Caco-2 (cell line): Measurements from ENCODE around the gene CDK10. TPM values are rescaled to one million over a fixed set of nuclear protein-coding genes. Genes with fewer than 3 reads are reported as not detected.

Experiments
- BruUV-seq: library from RNA; stranded (reverse); fragments of 400-500 nt; replicated peaks from 2 replicates; lab custom pipeline; 2021; lab: Mats Ljungman, UMichigan
- CTCF ChIA-PET: fragments of 300-600 bp; sonication (Branson Sonifier 250); formaldehyde crosslinking; loops from one replicate; lab custom pipeline; 2022; ENCODE audit warnings: antibody characterized with exemption; lab: Charles Lee
- POLR2A ChIA-PET: fragments of 300-600 bp; sonication (Branson Sonifier 250); formaldehyde crosslinking; loops from one replicate; lab custom pipeline; 2022; ENCODE audit warnings: antibody characterized with exemption; lab: Charles Lee
- DNase-seq, 2 experiments: peaks; one replicate each; pipeline versions ENCODE4 v3.0.0 to v3.0.0-alpha.2; 2020 to 2022
- H3K27me3 ChIP-seq: replicated peaks from 2 replicates; pipeline ENCODE4 v1.6.0; 2011; ENCODE audit warnings: low read length; ENCODE audit not compliant: control insufficient read depth, insufficient read depth
- H3K36me3 ChIP-seq: 2 replicates; pipeline ENCODE4 v1.5.1; 2011; ENCODE audit warnings: low read length; ENCODE audit not compliant: control insufficient read depth, insufficient read depth
- H3K4me1 ChIP-seq: fragments of 250-450 bp; sonication (Bioruptor Pico); 2 replicates; pipeline ENCODE4 v1.5.1; 2020; ENCODE audit warnings: mild to moderate bottlenecking
- H3K4me3 ChIP-seq: 2 replicates; pipeline ENCODE4 v1.5.1; 2011; ENCODE audit warnings: low read depth, mild to moderate bottlenecking, control low read depth, low read length
- H3K9me3 ChIP-seq: fragments of 250-450 bp; sonication (Bioruptor Pico); 2 replicates; pipeline ENCODE4 v1.5.1; 2020; ENCODE audit warnings: mild to moderate bottlenecking, moderate library complexity
- H3K27ac Mint-ChIP-seq: one replicate; pipeline ENCODE4 v1.8.0; 2022; ENCODE audit warnings: mixed read lengths; ENCODE audit not compliant: unreplicated experiment
- H3K27me3 Mint-ChIP-seq: one replicate; pipeline ENCODE4 v1.8.0; 2022; ENCODE audit warnings: mixed read lengths; ENCODE audit not compliant: insufficient read depth, unreplicated experiment
- H3K36me3 Mint-ChIP-seq: one replicate; pipeline ENCODE4 v1.8.0; 2022; ENCODE audit warnings: mild to moderate bottlenecking, mixed read lengths; ENCODE audit not compliant: insufficient read depth, unreplicated experiment
- H3K4me1 Mint-ChIP-seq: one replicate; pipeline ENCODE4 v1.8.0; 2022; ENCODE audit warnings: low read depth, mixed read lengths; ENCODE audit not compliant: unreplicated experiment
- H3K4me3 Mint-ChIP-seq: one replicate; pipeline ENCODE4 v1.8.0; 2022; ENCODE audit warnings: mild to moderate bottlenecking, moderate library complexity, mixed read lengths; ENCODE audit not compliant: unreplicated experiment
- H3K9me3 Mint-ChIP-seq: one replicate; pipeline ENCODE4 v1.8.0; 2022; ENCODE audit warnings: mixed read lengths; ENCODE audit not compliant: unreplicated experiment
- CTCF ChIP-seq, 2 experiments: fragments of 200-600 bp in 1 of 2; IDR thresholded peaks; 1 replicate in 1 of 2; 2 replicates in 1 of 2; pipeline versions ENCODE4 v1.5.1 to v1.8.0; 2011 to 2022; ENCODE audit warnings: antibody characterized with exemption in 1 of 2, control low read depth in 1 of 2, inconsistent platforms in 1 of 2, low read depth in 1 of 2, low read length in 1 of 2, mild to moderate bottlenecking in 1 of 2, moderate library complexity in 1 of 2; ENCODE audit not compliant: insufficient read depth in 1 of 2, severe bottlenecking in 1 of 2, unreplicated experiment in 1 of 2
- intact Hi-C: fragments of 100-400 bp; cut with micrococcal nuclease; formaldehyde crosslinking; loops from one replicate; pipeline ENCODE4 v1.10.0; 2022; ENCODE audit not compliant: unreplicated experiment
- total RNA-seq: library from RNA; stranded (reverse); gene quantifications from 2 replicates; pipeline ENCODE4 v1.2.3, GENCODE V29; 2022

CDK10 gene
- total RNA-seq, 1 experiment from 2014 or later: 135 TPM

DNA sequence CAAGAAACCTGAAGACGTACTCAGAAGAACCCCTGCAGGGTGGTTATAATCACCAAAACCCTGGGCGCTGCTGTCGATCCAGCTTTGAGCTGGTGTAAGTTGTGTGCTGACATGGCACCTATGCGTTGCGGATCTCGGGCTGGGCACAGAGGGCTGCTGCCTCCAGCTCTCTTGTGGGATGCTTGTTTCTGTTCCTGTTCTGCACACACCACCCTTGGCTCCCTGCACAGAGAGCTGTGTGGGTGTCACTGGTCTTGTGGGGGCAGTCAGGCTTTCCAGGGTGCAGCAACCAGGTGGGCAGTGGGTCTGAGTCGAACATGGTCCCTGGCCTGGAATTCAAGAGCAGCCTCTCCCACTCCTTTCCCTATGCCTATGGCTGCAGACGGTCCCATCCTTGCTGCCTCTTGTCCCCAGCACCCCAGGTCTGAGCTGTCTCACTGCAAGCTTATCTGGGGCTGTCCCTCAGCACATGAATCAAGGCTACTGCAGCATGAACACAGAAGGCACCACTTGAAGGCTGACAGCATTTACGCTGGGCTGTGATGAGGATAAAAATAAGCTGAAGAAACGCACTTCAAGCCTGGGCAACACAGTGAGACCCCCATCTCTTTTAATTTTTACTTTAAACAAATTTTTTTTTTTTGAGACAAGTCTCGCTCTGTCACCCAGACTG is 55.0 kb downstream of the CDK10 start:
- intact Hi-C loops: no loop called here
- no peaks in the 10 kb centered on the region for H3K4me1 ChIP-seq
- no peaks in the 10 kb centered on the region for H3K4me1 Mint-ChIP-seq
- H3K27me3 ChIP-seq: no peaks in the 10 kb centered on the region
- CTCF ChIA-PET: interaction anchor here (0.5 kb wide), 1 partner anchor 119 kb away, joined by 3 read pairs; no protein-coding TSS in a partner anchor
- H3K9me3 Mint-ChIP-seq: no peaks in the 10 kb centered on the region
- DNase-seq: no peak
- peaks cover 91% of the 10 kb centered on the region for H3K36me3 Mint-ChIP-seq
- H3K4me3 ChIP-seq: no peak overlapping the region
- no TSS peak for BruUV-seq
- H3K27ac Mint-ChIP-seq: no peak overlapping the region
- H3K36me3 ChIP-seq: peaks cover 12% of the 10 kb centered on the region
- no peak overlapping the region for H3K4me3 Mint-ChIP-seq
- H3K27me3 Mint-ChIP-seq: no peaks in the 10 kb centered on the region
- no peaks in the 10 kb centered on the region for H3K9me3 ChIP-seq
- no peak for TF ChIP-seq CTCF (IDR thresholded peaks at IDR 0.05; ENCODE audit: insufficient read depth in 1 of 2, low read depth in 1 of 2, low read length in 1 of 2, severe bottlenecking in 1 of 2, unreplicated experiment in 1 of 2)
- POLR2A ChIA-PET: no interaction called here

GRCh38 chr16:89742948-89743347 is 56.5 kb downstream of the CDK10 start:
- intact Hi-C loops: no loop called here
- ChIA-PET CTCF (no interaction called here), POLR2A (interaction anchor here (1.2 kb wide), 1 partner anchor 131 kb away, joined by 3 read pairs; the partner anchor contains the start of gene TCF25)
- no peak for TF ChIP-seq CTCF (IDR thresholded peaks at IDR 0.05; ENCODE audit: insufficient read depth in 1 of 2, low read depth in 1 of 2, low read length in 1 of 2, severe bottlenecking in 1 of 2, unreplicated experiment in 1 of 2)
- no TSS peak for BruUV-seq
- Mint-ChIP-seq H3K36me3 (peaks cover 90% of the 10 kb centered on the region), H3K4me3 (no peak overlapping the region), H3K4me1 (no peaks in the 10 kb centered on the region), H3K27me3 (no peaks in the 10 kb centered on the region), H3K27ac (no peak overlapping the region), H3K9me3 (no peaks in the 10 kb centered on the region)
- no peaks in the 10 kb centered on the region for H3K4me1 ChIP-seq
- H3K9me3 ChIP-seq: no peaks in the 10 kb centered on the region
- H3K36me3 ChIP-seq: peaks cover 9% of the 10 kb centered on the region
- H3K27me3 ChIP-seq: no peaks in the 10 kb centered on the region
- DNase-seq: no peak
- no peak overlapping the region for H3K4me3 ChIP-seq

GRCh38 chr16:89744813-89745212 is 58.3 kb downstream of the CDK10 start:
- no TSS peak for BruUV-seq
- Mint-ChIP-seq H3K36me3 (peaks cover 90% of the 10 kb centered on the region), H3K9me3 (no peaks in the 10 kb centered on the region), H3K4me3 (no peak overlapping the region), H3K27ac (no peak overlapping the region), H3K4me1 (no peaks in the 10 kb centered on the region), H3K27me3 (no peaks in the 10 kb centered on the region)
- H3K36me3 ChIP-seq: peaks cover 14% of the 10 kb centered on the region
- H3K4me3 ChIP-seq: no peak overlapping the region
- POLR2A ChIA-PET: no interaction called here
- H3K4me1 ChIP-seq: no peaks in the 10 kb centered on the region
- no peaks in the 10 kb centered on the region for H3K9me3 ChIP-seq
- no peak for DNase-seq
- CTCF ChIA-PET: no interaction called here
- intact Hi-C loops: no loop called here
- H3K27me3 ChIP-seq: no peaks in the 10 kb centered on the region
- TF ChIP-seq CTCF (IDR thresholded peaks at IDR 0.05; ENCODE audit: insufficient read depth in 1 of 2, low read depth in 1 of 2, low read length in 1 of 2, severe bottlenecking in 1 of 2, unreplicated experiment in 1 of 2): no peak

Other genes starting within 250 kb of the CDK10 start
- gene ANKRD11, start 196.1 kb upstream of the CDK10 start, total RNA-seq: 297 TPM in 2 replicates
- 159 and 178 TPM in 2 replicates for gene SPG7, start 178.3 kb upstream of the CDK10 start, total RNA-seq
- 2,846 and 2,897 TPM in 2 replicates for gene RPL13, start 126.0 kb upstream of the CDK10 start, total RNA-seq
- gene CPNE7, start 110.9 kb upstream of the CDK10 start, total RNA-seq: 40.4 and 50.0 TPM in 2 replicates
- gene DPEP1, start 73.0 kb upstream of the CDK10 start, total RNA-seq: 7.8 and 8.1 TPM in 2 replicates
- gene CHMP1A, start 29.0 kb upstream of the CDK10 start, total RNA-seq: 150 and 159 TPM in 2 replicates
- 19.7 and 29.1 TPM in 2 replicates for gene SPATA33, start 28.9 kb upstream of the CDK10 start, total RNA-seq
- gene SPATA2L, start 15.0 kb downstream of the CDK10 start, total RNA-seq: 16.4 and 18.5 TPM in 2 replicates
- 6.1 and 6.3 TPM in 2 replicates for gene VPS9D1, start 34.2 kb downstream of the CDK10 start, total RNA-seq
- gene ZNF276, start 34.8 kb downstream of the CDK10 start, total RNA-seq: 28.1 and 35.4 TPM in 2 replicates
- gene FANCA, start 130.0 kb downstream of the CDK10 start, total RNA-seq: 173 and 185 TPM in 2 replicates
- gene SPIRE2, start 141.8 kb downstream of the CDK10 start, total RNA-seq: 29.6 and 31.3 TPM in 2 replicates
- gene TCF25, start 186.9 kb downstream of the CDK10 start, total RNA-seq: 196 and 244 TPM in 2 replicates
- gene MC1R, start 232.2 kb downstream of the CDK10 start, total RNA-seq: 5.6 and 6.5 TPM in 2 replicates
- gene TUBB3, start 236.7 kb downstream of the CDK10 start, total RNA-seq: 31.3 and 37.5 TPM in 2 replicates